HepG2 (cell line): ENCODE results near the gene NPEPL1. TPM values are rescaled to one million over a fixed set of nuclear protein-coding genes. Genes with fewer than 3 reads are reported as not detected.

Experiments used
- ATAC-seq: fragments of 200-7000 bp; cut with Tn5 transposase; 3 replicates; pipeline ENCODE4 v1.9.1; 2020; ENCODE audit warnings: mild to moderate bottlenecking, moderate library complexity
- BruUV-seq: library from RNA; stranded (reverse); fragments of 400-500 nt; replicated peaks from 2 replicates; lab custom pipeline; 2021; lab: Mats Ljungman, UMichigan
- CTCF ChIA-PET: fragments of 300-600 bp; formaldehyde crosslinking; extraction: SDS; loops from one replicate; lab custom pipeline; 2021; ENCODE audit warnings: low total read pairs, inconsistent platforms, low intra/inter-chr PET ratio; lab: Yijun Ruan, JAX
- POLR2A ChIA-PET: fragments of 350-600 bp; sonication (Branson Sonifier 250); formaldehyde crosslinking; loops from one replicate; lab custom pipeline; 2020; ENCODE audit warnings: antibody characterized with exemption, inconsistent platforms; lab: Yijun Ruan, JAX
- DNase-seq: peaks from one replicate; pipeline ENCODE4 v3.0.0-alpha.2; 2015; ENCODE audit warnings: low spot score
- FAIRE-seq: peaks from 3 replicates; lab custom pipeline; 2011; peaks lifted over from hg19 to GRCh38; lab: Jason Lieb, UNC
- H2AFZ ChIP-seq: one replicate; pipeline ENCODE4 v1.6.1; 2011; ENCODE audit warnings: low read length, inconsistent platforms
- H3K27ac ChIP-seq: fragments of 300-600 bp; 3 replicates; pipeline ENCODE4 v1.8.0; 2011; ENCODE audit warnings: mixed run types, mild to moderate bottlenecking, mixed read lengths, low read length, inconsistent platforms; ENCODE audit not compliant: insufficient read depth; ENCODE audit errors: extremely low read length
- H3K27me3 ChIP-seq, 2 experiments: fragments of 200-600 bp in 1 of 2; 2 replicates in 1 of 2; 3 replicates in 1 of 2; pipeline versions ENCODE4 v1.6.0 to v1.8.0; 2011; ENCODE audit warnings: low read length in 2 of 2, mild to moderate bottlenecking in 2 of 2, moderate library complexity in 2 of 2, inconsistent platforms in 1 of 2; ENCODE audit not compliant: insufficient read depth in 2 of 2, control insufficient read depth in 1 of 2
- H3K36me3 ChIP-seq, 2 experiments: fragments of 200-600 bp in 1 of 2; replicated peaks in 1 of 2; 2 replicates in 1 of 2; 3 replicates in 1 of 2; pipeline versions ENCODE4 v1.5.1 to v1.8.0; 2011; ENCODE audit warnings: low read length in 2 of 2, inconsistent platforms in 1 of 2; ENCODE audit not compliant: insufficient read depth in 2 of 2, control insufficient read depth in 1 of 2
- H3K4me1 ChIP-seq: 2 replicates; pipeline ENCODE4 v1.5.1; 2012; ENCODE audit warnings: low read length, inconsistent platforms; ENCODE audit not compliant: insufficient read depth
- H3K4me2 ChIP-seq: 2 replicates; pipeline ENCODE4 v1.6.0; 2011; ENCODE audit warnings: low read depth, low read length, inconsistent platforms
- H3K4me3 ChIP-seq, 3 experiments: fragments of 200-600 bp in 1 of 3; sonication (generic), shearing (Covaris generic) in 1 of 3; replicated peaks in 1 of 3; 2 replicates each; pipeline ENCODE4 v1.5.1; 2011 to 2016; ENCODE audit warnings: low read length in 3 of 3, inconsistent platforms in 2 of 3, low read depth in 2 of 3, mild to moderate bottlenecking in 2 of 3, control low read depth in 1 of 3, mixed read lengths in 1 of 3; ENCODE audit not compliant: insufficient read depth in 1 of 3
- H3K79me2 ChIP-seq: one replicate; pipeline ENCODE4 v1.6.1; 2011; ENCODE audit warnings: low read length, inconsistent platforms; ENCODE audit not compliant: insufficient read depth
- H3K9ac ChIP-seq: 2 replicates; pipeline ENCODE4 v1.6.0; 2011; ENCODE audit warnings: mild to moderate bottlenecking, low read depth, low read length, inconsistent platforms; ENCODE audit not compliant: insufficient read depth
- H3K9me3 ChIP-seq: 2 replicates; pipeline ENCODE4 v1.5.1; 2012; ENCODE audit warnings: mild to moderate bottlenecking, low read length
- H4K20me1 ChIP-seq: 2 replicates; pipeline ENCODE4 v1.6.0; 2011; ENCODE audit warnings: inconsistent platforms, mild to moderate bottlenecking, low read length, moderate library complexity; ENCODE audit not compliant: insufficient read depth
- CTCF ChIP-seq: sonication (generic); formaldehyde crosslinking; IDR thresholded peaks from 2 replicates; pipeline ENCODE4 v1.5.0; 2020; ENCODE audit warnings: mild to moderate bottlenecking, missing genetic modification reagents, moderate library complexity
- PRDM15 ChIP-seq: sonication (generic); formaldehyde crosslinking; IDR thresholded peaks from 2 replicates; pipeline ENCODE4 v1.4.0; 2020; ENCODE audit warnings: missing genetic modification reagents
- PREB ChIP-seq: sonication (generic); formaldehyde crosslinking; IDR thresholded peaks from 2 replicates; pipeline ENCODE4 v1.4.0; 2020; ENCODE audit warnings: missing genetic modification reagents
- ZBTB33 ChIP-seq: sonication (generic); formaldehyde crosslinking; IDR thresholded peaks from 2 replicates; pipeline ENCODE4 v1.4.0; 2020; ENCODE audit warnings: missing genetic modification reagents
- WGBS: methylation state at CpG from one replicate; pipeline ENCODE4 v1.1.6; 2017; ENCODE audit warnings: low lambda C conversion rate; 5-methylcytosine and 5-hydroxymethylcytosine counted together
- in situ Hi-C: cut with HindIII; loops from 2 replicates; pipeline ENCODE4 v1.10.0; 2017; ENCODE audit warnings: low pct_unique_long_range_greater_than_20kb; ENCODE audit not compliant: extremely low pct_ligation_motif_present
- intact Hi-C: fragments of 100-400 bp; cut with micrococcal nuclease; formaldehyde crosslinking; loops from one replicate; pipeline ENCODE4 v1.10.0; 2022; ENCODE audit not compliant: unreplicated experiment
- polyA plus RNA-seq, 8 experiments: library from polyadenylated mRNA; depleted of rRNA in 3 of 8; stranded (reverse) in 7 of 8; unstranded in 1 of 8; fragments of >200 nt; fragmentation: Illumina TruSeq in 4 of 8; extraction: Trizol in 4 of 8; gene quantifications; 2 replicates each; pipeline versions ENCODE4 v1.2.1 to v1.2.3, GENCODE V29; 2011 to 2016; ENCODE audit warnings: low read depth in 4 of 8, missing spikeins in 1 of 8, mixed read lengths in 1 of 8; ENCODE audit not compliant: insufficient read depth in 1 of 8
- total RNA-seq, 5 experiments: library from RNA; depleted of rRNA; stranded (reverse); fragments of >200 nt; fragmentation: Illumina TruSeq; extraction: Trizol; gene quantifications; 2 replicates each; pipeline ENCODE4 v1.2.3, GENCODE V29; 2016; ENCODE audit warnings: low read depth in 1 of 5

NPEPL1 gene
- total and polyA plus RNA-seq, 2 of the 13 experiments (the other 11 are each of a cell fraction or from before 2014, with no cell fraction given): 4.1 to 7.5 TPM

- Histone ChIP-seq H4K20me1 (no peaks in the 10 kb centered on the region; the same call in 1 of the 2 replicates), H2AFZ (no peak overlapping the region), H3K79me2 (no peaks in the 10 kb centered on the region), H3K4me2 (no peak overlapping the region), H3K9me3 (no peaks in the 10 kb centered on the region), H3K9ac (no peak overlapping the region), H3K4me1 (no peaks in the 10 kb centered on the region), H3K27me3 (no peaks in the 10 kb centered on the region), H3K4me3 (no peak overlapping the region), H3K36me3 (peaks cover 19 to 27% of the 10 kb centered on the region in 2 experiments; a peak in 4 of 5 replicates), H3K27ac (no peak overlapping the region)
- FAIRE-seq (no peak), ATAC-seq (no peak), DNase-seq (no peak)
- BruUV-seq: no TSS peak
- 94% methylated on average over 28 of the region's 28 CpGs for WGBS
- ChIA-PET CTCF (no interaction called here), POLR2A (no interaction called here)
- intact Hi-C loops (no loop called here), in situ Hi-C loops (no loop called here)
- TF ChIP-seq PREB: 0 out of 2 replicates have a peak, but pooled peaks have one; percentile 32
- TF ChIP-seq PRDM15: no peak
- 0 out of 2 replicates have a peak, but pooled peaks have one; percentile 12 for TF ChIP-seq CTCF (CRISPR knock-in tag)
- TF ChIP-seq ZBTB33 (CRISPR knock-in tag): peak; percentile 44; the same call in 1 of the 2 replicates
Measured at GRCh38 chr20:58702859-58703648, 10.5 kb downstream of the NPEPL1 start.
